ENCODE results near the gene DPYD. TPM values are rescaled to one million over a fixed set of nuclear protein-coding genes. Genes with fewer than 3 reads are reported as not detected.

The DPYD gene
- total RNA-seq, 1 experiment from 2014 or later = 7.0 TPM

DNA sequence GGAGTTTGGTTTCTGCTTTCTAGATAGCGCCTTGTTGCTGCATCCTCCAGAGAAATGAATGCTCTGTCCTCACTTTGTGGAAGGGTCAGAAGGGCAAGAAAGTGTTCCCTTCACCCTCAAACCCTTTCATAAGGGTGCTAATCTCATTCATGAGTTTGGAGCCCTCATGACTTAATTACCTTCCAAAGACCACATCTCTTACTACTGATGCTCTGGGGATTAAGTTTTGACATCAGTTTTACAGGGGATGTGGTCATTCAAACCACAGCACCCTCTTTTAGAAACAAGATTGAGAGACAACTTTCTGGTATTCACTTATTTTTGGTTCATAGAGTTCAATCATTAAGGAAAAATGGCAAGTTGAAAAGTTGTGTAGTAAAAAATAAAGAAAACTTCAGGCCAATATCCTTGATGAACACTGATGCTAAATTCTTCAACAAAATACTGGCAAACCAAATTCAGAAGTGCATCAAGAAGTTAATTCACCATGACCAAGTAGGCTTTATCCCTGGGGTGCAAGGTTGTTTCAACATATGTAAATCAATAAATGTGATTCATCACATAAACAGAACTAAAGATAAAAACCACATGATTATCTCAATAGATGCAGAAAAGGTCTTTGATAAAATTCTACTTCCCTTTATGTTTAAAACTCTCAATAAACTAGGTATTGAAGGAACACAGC lies 757.1 kb downstream of the DPYD start:
- Mint-ChIP-seq H3K9me3 (ENCODE audit: unreplicated experiment) (no peaks in the 10 kb centered on the region), H3K27ac (ENCODE audit: unreplicated experiment) (no peak overlapping the region), H3K4me1 (ENCODE audit: low read depth, unreplicated experiment) (no peaks in the 10 kb centered on the region), H3K4me3 (ENCODE audit: unreplicated experiment) (no peak overlapping the region), H3K27me3 (ENCODE audit: insufficient read depth, unreplicated experiment) (no peaks in the 10 kb centered on the region), H3K36me3 (ENCODE audit: insufficient read depth, unreplicated experiment) (no peaks in the 10 kb centered on the region)
- CTCF ChIA-PET = no interaction called here
- no peaks in the 10 kb centered on the region for H3K9me3 ChIP-seq
- no peak for DNase-seq
- H3K36me3 ChIP-seq (ENCODE audit: control insufficient read depth, insufficient read depth, low read length) = no peaks in the 10 kb centered on the region
- BruUV-seq (replicated peaks) = no TSS peak
- H3K27me3 ChIP-seq (replicated peaks; ENCODE audit: control insufficient read depth, insufficient read depth, low read length) = no peaks in the 10 kb centered on the region
- H3K4me1 ChIP-seq = no peaks in the 10 kb centered on the region
- POLR2A ChIA-PET = no interaction called here
- no peak overlapping the region for H3K4me3 ChIP-seq (ENCODE audit: low read depth, low read length)
- TF ChIP-seq, protein P1, sequence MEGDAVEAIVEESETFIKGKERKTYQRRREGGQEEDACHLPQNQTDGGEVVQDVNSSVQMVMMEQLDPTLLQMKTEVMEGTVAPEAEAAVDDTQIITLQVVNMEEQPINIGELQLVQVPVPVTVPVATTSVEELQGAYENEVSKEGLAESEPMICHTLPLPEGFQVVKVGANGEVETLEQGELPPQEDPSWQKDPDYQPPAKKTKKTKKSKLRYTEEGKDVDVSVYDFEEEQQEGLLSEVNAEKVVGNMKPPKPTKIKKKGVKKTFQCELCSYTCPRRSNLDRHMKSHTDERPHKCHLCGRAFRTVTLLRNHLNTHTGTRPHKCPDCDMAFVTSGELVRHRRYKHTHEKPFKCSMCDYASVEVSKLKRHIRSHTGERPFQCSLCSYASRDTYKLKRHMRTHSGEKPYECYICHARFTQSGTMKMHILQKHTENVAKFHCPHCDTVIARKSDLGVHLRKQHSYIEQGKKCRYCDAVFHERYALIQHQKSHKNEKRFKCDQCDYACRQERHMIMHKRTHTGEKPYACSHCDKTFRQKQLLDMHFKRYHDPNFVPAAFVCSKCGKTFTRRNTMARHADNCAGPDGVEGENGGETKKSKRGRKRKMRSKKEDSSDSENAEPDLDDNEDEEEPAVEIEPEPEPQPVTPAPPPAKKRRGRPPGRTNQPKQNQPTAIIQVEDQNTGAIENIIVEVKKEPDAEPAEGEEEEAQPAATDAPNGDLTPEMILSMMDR (IDR thresholded peaks at IDR 0.05; ENCODE audit: insufficient read depth in 1 of 2, low read depth in 1 of 2, low read length in 1 of 2, severe bottlenecking in 1 of 2, unreplicated experiment in 1 of 2) = no peak
- intact Hi-C loops (cut with micrococcal nuclease; ENCODE audit: unreplicated experiment) = no loop called here

GRCh38 chr1:97160818-97161217 lies 760.0 kb downstream of the DPYD start:
- H3K4me1 Mint-ChIP-seq (ENCODE audit: low read depth, unreplicated experiment) = no peaks in the 10 kb centered on the region
- ChIA-PET CTCF (no interaction called here), POLR2A (no interaction called here)
- Histone ChIP-seq H3K4me3 (ENCODE audit: low read depth, low read length) (no peak overlapping the region), H3K27me3 (replicated peaks; ENCODE audit: control insufficient read depth, insufficient read depth, low read length) (no peaks in the 10 kb centered on the region), H3K9me3 (no peaks in the 10 kb centered on the region), H3K4me1 (no peaks in the 10 kb centered on the region), H3K36me3 (ENCODE audit: control insufficient read depth, insufficient read depth, low read length) (no peaks in the 10 kb centered on the region)
- H3K27ac Mint-ChIP-seq (ENCODE audit: unreplicated experiment) = no peak overlapping the region
- H3K27me3 Mint-ChIP-seq (ENCODE audit: insufficient read depth, unreplicated experiment) = no peaks in the 10 kb centered on the region
- intact Hi-C loops (cut with micrococcal nuclease; ENCODE audit: unreplicated experiment) = no loop called here
- no peaks in the 10 kb centered on the region for H3K9me3 Mint-ChIP-seq (ENCODE audit: unreplicated experiment)
- no peaks in the 10 kb centered on the region for H3K36me3 Mint-ChIP-seq (ENCODE audit: insufficient read depth, unreplicated experiment)
- no peak for DNase-seq
- TF ChIP-seq, protein P1 (IDR thresholded peaks at IDR 0.05; ENCODE audit: insufficient read depth in 1 of 2, low read depth in 1 of 2, low read length in 1 of 2, severe bottlenecking in 1 of 2, unreplicated experiment in 1 of 2) = no peak
- no peak overlapping the region for H3K4me3 Mint-ChIP-seq (ENCODE audit: unreplicated experiment)
- no TSS peak for BruUV-seq (replicated peaks)

GRCh38 chr1:97159342-97159741 lies 761.5 kb downstream of the DPYD start:
- ChIA-PET POLR2A (no interaction called here), CTCF (no interaction called here)
- TF ChIP-seq, protein P1 (IDR thresholded peaks at IDR 0.05; ENCODE audit: insufficient read depth in 1 of 2, low read depth in 1 of 2, low read length in 1 of 2, severe bottlenecking in 1 of 2, unreplicated experiment in 1 of 2) = no peak
- no peaks in the 10 kb centered on the region for H3K4me1 Mint-ChIP-seq (ENCODE audit: low read depth, unreplicated experiment)
- H3K9me3 Mint-ChIP-seq (ENCODE audit: unreplicated experiment) = no peaks in the 10 kb centered on the region
- Histone ChIP-seq H3K4me1 (no peaks in the 10 kb centered on the region), H3K4me3 (ENCODE audit: low read depth, low read length) (no peak overlapping the region), H3K9me3 (no peaks in the 10 kb centered on the region), H3K36me3 (ENCODE audit: control insufficient read depth, insufficient read depth, low read length) (no peaks in the 10 kb centered on the region), H3K27me3 (replicated peaks; ENCODE audit: control insufficient read depth, insufficient read depth, low read length) (no peaks in the 10 kb centered on the region)
- BruUV-seq (replicated peaks) = no TSS peak
- DNase-seq = no peak
- intact Hi-C loops (cut with micrococcal nuclease; ENCODE audit: unreplicated experiment) = no loop called here
- no peaks in the 10 kb centered on the region for H3K27me3 Mint-ChIP-seq (ENCODE audit: insufficient read depth, unreplicated experiment)
- H3K36me3 Mint-ChIP-seq (ENCODE audit: insufficient read depth, unreplicated experiment) = no peaks in the 10 kb centered on the region
- no peak overlapping the region for H3K4me3 Mint-ChIP-seq (ENCODE audit: unreplicated experiment)
- no peak overlapping the region for H3K27ac Mint-ChIP-seq (ENCODE audit: unreplicated experiment)
